Measurements from ENCODE around the gene DRICH1. TPM values are rescaled to one million over a fixed set of nuclear protein-coding genes. Genes with fewer than 3 reads are reported as not detected.

DRICH1 gene
- total RNA-seq, 2 experiments from 2014 or later: 1.7 to 2.2 TPM

GRCh38 chr22:23608583-23608982 lies 23.5 kb downstream of the DRICH1 start:
- Histone ChIP-seq H3K27ac (ENCODE audit: low read depth in 1 of 2, low read length in 2 of 2) (no peak overlapping the region), H3K27me3 (ENCODE audit: control insufficient read depth in 1 of 2, insufficient read depth in 2 of 2, low read length in 2 of 2) (no peaks in the 10 kb centered on the region), H3K4me1 (ENCODE audit: insufficient read depth, low read length) (no peaks in the 10 kb centered on the region), H3K36me3 (ENCODE audit: insufficient read depth, low read length) (no peaks in the 10 kb centered on the region), H3K9me3 (ENCODE audit: control insufficient read depth in 1 of 2, insufficient read depth in 1 of 2, low read length in 2 of 2) (no peaks in the 10 kb centered on the region), H3K4me3 (ENCODE audit: low read length) (no peak overlapping the region)
- POLR2A ChIA-PET: no interaction called here
- Mint-ChIP-seq H3K4me1 (ENCODE audit: low read depth) (no peaks in the 10 kb centered on the region), H3K27me3 (no peaks in the 10 kb centered on the region), H3K4me3 (no peak overlapping the region), H3K27ac (no peak overlapping the region), H3K9me3 (no peaks in the 10 kb centered on the region), H3K36me3 (ENCODE audit: low read depth) (peaks cover 7% of the 10 kb centered on the region)
- TF ChIP-seq CTCF (IDR thresholded peaks at IDR 0.05): no peak
- intact Hi-C loops (cut with DNase I, micrococcal nuclease): no loop called here
- CTCF ChIA-PET: no interaction called here
- no peak for ATAC-seq (ENCODE audit: poor library complexity)
- no peak for DNase-seq

- H3K9me3 ChIP-seq (ENCODE audit: control insufficient read depth in 1 of 2, insufficient read depth in 1 of 2, low read length in 2 of 2): no peaks in the 10 kb centered on the region
- H3K4me3 Mint-ChIP-seq: no peak overlapping the region
- no peak overlapping the region for H3K27ac Mint-ChIP-seq
- H3K27me3 Mint-ChIP-seq: no peaks in the 10 kb centered on the region
- no peaks in the 10 kb centered on the region for H3K27me3 ChIP-seq (ENCODE audit: control insufficient read depth in 1 of 2, insufficient read depth in 2 of 2, low read length in 2 of 2)
- no peaks in the 10 kb centered on the region for H3K36me3 ChIP-seq (ENCODE audit: insufficient read depth, low read length)
- H3K36me3 Mint-ChIP-seq (ENCODE audit: low read depth): no peaks in the 10 kb centered on the region
- ChIA-PET POLR2A (no interaction called here), CTCF (no interaction called here)
- H3K4me1 Mint-ChIP-seq (ENCODE audit: low read depth): no peaks in the 10 kb centered on the region
- DNase-seq (no peak), ATAC-seq (ENCODE audit: poor library complexity) (no peak)
- no peak overlapping the region for H3K27ac ChIP-seq (ENCODE audit: low read depth in 1 of 2, low read length in 2 of 2)
- no peak for TF ChIP-seq CTCF (IDR thresholded peaks at IDR 0.05)
- intact Hi-C loops (cut with DNase I, micrococcal nuclease): no loop called here
- H3K9me3 Mint-ChIP-seq: no peaks in the 10 kb centered on the region
- no peak overlapping the region for H3K4me3 ChIP-seq (ENCODE audit: low read length)
- no peaks in the 10 kb centered on the region for H3K4me1 ChIP-seq (ENCODE audit: insufficient read depth, low read length)
These were observed 25.7 kb downstream of the DRICH1 start for GRCh38 chr22:23606204-23607131.

- POLR2A ChIA-PET: no interaction called here
- Histone ChIP-seq H3K27me3 (ENCODE audit: control insufficient read depth in 1 of 2, insufficient read depth in 2 of 2, low read length in 2 of 2) (no peaks in the 10 kb centered on the region), H3K27ac (ENCODE audit: low read depth in 1 of 2, low read length in 2 of 2) (no peak overlapping the region), H3K4me1 (ENCODE audit: insufficient read depth, low read length) (no peaks in the 10 kb centered on the region), H3K4me3 (ENCODE audit: low read length) (no peak overlapping the region), H3K9me3 (ENCODE audit: control insufficient read depth in 1 of 2, insufficient read depth in 1 of 2, low read length in 2 of 2) (no peaks in the 10 kb centered on the region), H3K36me3 (ENCODE audit: insufficient read depth, low read length) (no peaks in the 10 kb centered on the region)
- H3K27ac Mint-ChIP-seq: no peak overlapping the region
- ATAC-seq (ENCODE audit: poor library complexity): no peak
- H3K27me3 Mint-ChIP-seq: no peaks in the 10 kb centered on the region
- no peak for DNase-seq
- H3K9me3 Mint-ChIP-seq: no peaks in the 10 kb centered on the region
- no peak for TF ChIP-seq CTCF (IDR thresholded peaks at IDR 0.05)
- H3K36me3 Mint-ChIP-seq (ENCODE audit: low read depth): no peaks in the 10 kb centered on the region
- no peak overlapping the region for H3K4me3 Mint-ChIP-seq
- CTCF ChIA-PET: no interaction called here
- no peaks in the 10 kb centered on the region for H3K4me1 Mint-ChIP-seq (ENCODE audit: low read depth)
- intact Hi-C loops (cut with DNase I, micrococcal nuclease): no loop called here
These were observed 27.0 kb downstream of the DRICH1 start for GRCh38 chr22:23604939-23605712.
